ENCODE data around the gene LIPI.

DNA sequence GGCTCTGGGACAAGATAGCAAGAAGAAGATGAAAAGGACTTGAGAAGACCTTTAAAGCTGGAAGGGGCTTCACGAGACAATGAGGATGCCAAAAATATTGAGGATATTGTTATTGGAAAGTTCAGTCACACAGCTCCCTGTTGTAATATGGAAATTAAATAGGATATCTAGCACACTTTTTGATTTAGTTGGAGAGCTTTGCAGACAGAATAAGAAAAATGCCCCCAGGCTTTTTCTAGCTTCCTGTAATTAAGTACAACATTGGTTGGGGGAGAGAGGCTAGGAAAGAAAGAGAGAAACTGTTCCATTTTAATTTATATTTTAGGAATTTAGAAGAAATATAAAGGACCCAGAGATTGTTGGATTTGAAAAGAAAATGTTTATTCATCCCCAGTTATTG lies 32.7 kb upstream of the LIPI start:
- TF ChIP-seq GATA3 (IDR thresholded peaks at IDR 0.05; ENCODE audit: low read depth, low read length), result no peak
- TF ChIP-seq GATA2 (IDR thresholded peaks at IDR 0.05; ENCODE audit: low read depth, low read length), result no peak

Data from SH-SY5Y (cell line).